G401 (cell line): ENCODE measurements around the gene ADSL. TPM values are rescaled to one million over a fixed set of nuclear protein-coding genes. Genes with fewer than 3 reads are reported as not detected.

Source experiments
- DNase-seq: peaks from one replicate; pipeline ENCODE4 v3.0.0-alpha.2; 2015; ENCODE audit warnings: low spot score
- in situ Hi-C: cut with HindIII; loops from 2 replicates; pipeline ENCODE4 v1.10.0; 2016; ENCODE audit warnings: low sequenced_read_pairs, mixed read lengths
- total RNA-seq: library from RNA; depleted of rRNA; stranded (reverse); fragments of >200 nt; shearing (Covaris generic); gene quantifications from 2 replicates; pipeline ENCODE4 v1.2.3, GENCODE V29; 2014

Gene ADSL
- total RNA-seq, 1 experiment from 2014 or later: 285 TPM

GRCh38 chr22:40325315-40325714 is 21.0 kb upstream of the ADSL start:
- in situ Hi-C loops: no loop called here
- DNase-seq: no peak

DNA sequence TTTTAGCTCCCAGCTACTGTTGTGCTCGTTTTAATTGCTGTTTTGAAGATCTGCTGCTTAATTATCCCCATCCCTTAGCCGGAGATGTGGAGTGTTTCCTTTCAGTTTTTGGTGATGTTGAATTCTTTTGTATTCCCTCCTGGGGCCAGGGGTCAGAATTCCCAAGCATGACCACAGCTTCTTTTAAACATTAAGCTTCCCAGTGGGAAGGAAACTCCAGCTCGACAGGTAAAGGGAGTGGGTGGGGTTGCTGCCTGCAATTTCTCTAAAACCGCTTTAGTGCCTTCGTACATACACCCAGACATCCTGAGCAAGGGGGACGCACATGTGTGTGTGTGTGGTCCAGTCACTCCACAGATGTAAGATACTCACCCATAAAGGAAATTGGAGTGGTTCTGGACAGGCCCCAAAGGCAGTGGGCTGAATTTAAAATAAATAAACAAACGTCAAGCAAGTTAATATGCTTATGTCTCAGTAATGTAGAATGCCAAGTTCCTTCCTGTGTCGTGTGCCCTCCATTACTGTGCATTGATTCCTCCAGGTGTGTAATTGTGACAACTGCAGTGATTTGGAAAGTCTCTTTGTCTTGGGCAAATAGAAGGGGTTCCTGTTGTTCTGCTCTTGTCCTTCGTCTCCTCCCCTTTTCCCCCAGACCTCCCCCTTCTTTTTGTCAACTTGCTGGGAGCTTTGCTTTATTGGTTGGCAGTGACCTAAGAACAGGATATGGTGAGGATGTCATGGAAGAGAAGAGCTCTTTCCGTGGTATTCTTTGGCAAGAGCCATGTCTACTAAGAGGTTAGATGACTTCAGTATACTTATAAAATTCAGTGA is 19.2 kb upstream of the ADSL start:
- no peak for DNase-seq
- in situ Hi-C loops: no loop called here

DNA sequence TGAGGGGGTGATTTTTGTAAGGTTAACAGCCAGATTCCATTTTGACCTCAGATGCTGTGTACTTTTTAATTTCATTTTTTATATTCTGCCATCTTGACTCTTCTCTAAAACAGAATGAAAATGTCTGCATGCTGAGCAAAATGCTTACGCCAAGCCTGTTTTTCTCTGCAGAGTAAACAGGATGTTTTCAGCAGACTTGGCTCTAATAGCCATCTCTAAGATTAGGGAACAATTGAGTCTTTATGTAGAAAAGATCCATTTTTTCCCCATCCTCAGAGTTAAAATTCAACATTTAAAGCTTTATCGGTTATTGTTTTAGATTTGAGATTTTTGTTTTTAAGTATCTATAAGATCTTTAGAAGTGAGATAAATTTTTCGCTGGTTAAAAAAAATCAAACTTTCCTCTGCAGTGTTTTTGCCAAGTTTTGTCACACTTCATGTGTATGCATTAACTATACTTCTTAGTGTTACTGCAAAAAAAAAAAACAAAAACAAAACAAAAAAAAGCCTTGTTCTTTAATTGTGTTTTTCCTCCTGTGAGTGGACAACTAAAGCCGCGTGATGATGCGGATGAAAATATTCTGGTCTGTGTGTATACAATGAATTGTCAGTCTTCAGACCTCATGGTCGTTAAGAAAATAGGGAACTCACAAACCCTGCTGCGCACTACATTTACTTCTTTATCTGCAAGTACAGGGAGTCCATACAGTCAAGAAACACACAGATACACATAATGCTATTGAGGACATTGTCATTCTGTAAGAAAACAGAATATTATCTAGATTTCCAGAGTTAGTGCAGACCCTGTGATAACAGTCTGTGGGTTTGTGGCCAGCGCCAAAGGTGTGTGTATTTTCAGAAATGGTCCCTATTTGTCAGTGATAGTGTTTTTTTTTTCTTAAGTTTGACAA is 17.5 kb upstream of the ADSL start:
- DNase-seq: no peak
- in situ Hi-C loops: no loop called here

GRCh38 chr22:40329466-40329865 is 16.8 kb upstream of the ADSL start:
- in situ Hi-C loops: no loop called here
- DNase-seq: no peak

DNA sequence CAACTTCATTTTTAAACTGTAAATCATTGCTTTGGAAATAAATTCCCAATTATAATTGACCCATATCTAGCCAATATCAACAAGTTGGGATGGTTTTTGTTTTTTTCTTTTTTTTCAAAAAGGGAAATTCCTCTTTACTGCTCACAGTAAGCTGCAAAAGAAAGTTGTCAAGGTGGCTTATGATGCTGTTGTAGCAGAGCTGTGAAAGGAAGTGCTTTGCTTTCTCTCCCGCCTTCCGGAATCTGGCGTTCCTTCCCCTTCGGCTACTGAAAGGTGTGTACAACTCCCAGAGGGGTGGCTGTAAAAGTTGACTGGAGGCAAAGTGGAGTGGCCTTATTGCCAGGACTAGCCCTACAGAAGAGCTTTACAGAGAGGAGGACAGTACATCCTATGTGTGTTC is 16.2 kb upstream of the ADSL start:
- in situ Hi-C loops: no loop called here
- no peak for DNase-seq

GRCh38 chr22:40330615-40331014 is 15.7 kb upstream of the ADSL start:
- in situ Hi-C loops: no loop called here
- DNase-seq: no peak

GRCh38 chr22:40331706-40332105 is 14.6 kb upstream of the ADSL start:
- in situ Hi-C loops: no loop called here
- DNase-seq: no peak

DNA sequence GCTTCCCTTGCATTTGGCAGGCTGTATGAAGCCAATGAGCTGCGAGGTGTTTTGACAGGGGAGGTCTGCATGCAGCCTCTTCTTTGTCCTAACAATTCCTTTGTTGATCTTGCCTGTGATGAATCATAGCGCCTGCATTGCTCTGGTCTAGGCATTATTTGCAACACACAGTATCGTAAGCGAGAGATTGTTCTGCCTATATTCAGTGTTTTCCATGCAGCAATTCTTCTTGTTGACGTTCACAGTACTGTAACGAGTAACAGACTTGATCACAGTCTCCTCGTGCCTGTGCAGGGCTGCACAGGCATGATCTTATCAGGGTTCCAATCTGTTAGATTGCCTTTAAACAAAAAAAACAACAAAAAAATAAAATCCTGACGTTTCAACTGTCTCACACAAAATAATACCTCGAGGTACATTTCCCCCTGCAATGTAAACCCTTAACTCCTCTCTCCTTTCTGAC is 13.9 kb upstream of the ADSL start:
- no peak for DNase-seq

DNA sequence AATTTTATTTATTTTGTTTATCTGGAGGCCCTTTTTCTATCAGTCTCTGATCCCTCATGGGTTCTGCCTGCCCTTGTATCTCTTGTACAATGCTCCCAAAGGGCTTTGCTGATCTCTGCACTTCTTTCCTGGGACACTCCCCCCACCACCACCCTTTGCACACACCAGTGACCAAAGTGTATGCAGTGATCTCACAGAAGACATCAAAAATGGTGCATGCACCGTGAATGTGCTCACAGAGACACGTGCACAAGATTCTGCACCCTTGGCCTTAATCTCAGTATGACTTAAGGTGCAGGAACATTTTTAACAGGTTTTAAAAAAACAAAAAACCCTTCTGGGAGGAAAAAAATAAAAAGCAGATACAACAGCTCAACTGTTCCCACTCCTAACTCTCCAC is 12.2 kb upstream of the ADSL start:
- DNase-seq: no peak
- in situ Hi-C loops: no loop called here

More for the DNA sequence above, 13.9 kb upstream of the ADSL start:
- in situ Hi-C loops: no loop called here

DNA sequence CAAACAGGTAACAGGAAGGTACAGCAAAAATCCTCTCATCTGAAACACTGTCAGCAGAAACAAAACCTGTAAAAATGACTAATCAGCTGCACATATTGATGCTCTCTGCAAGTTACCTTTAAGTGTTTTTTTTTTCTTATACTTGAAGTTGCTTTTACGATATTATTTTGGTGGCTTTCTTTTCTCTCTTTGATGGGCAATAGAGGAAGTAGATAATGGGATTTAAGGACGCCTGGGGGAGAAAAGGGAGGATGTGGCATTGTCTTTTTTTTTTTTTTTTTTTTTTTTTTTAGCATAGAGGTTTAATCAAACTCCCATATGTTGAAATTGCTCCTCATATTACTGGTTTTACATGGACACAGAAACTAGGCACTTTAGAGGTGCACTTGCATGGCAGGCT is 11.4 kb upstream of the ADSL start:
- in situ Hi-C loops: no loop called here

GRCh38 chr22:40335358-40335757 is 10.9 kb upstream of the ADSL start:
- in situ Hi-C loops: no loop called here

More for the DNA sequence above, 11.4 kb upstream of the ADSL start:
- DNase-seq: no peak

GRCh38 chr22:40340044-40340443 is 6.3 kb upstream of the ADSL start:
- DNase-seq: no peak
- in situ Hi-C loops: no loop called here

More at GRCh38 chr22:40335358-40335757, 10.9 kb upstream of the ADSL start:
- no peak for DNase-seq

- in situ Hi-C loops: no loop called here
- DNase-seq: no peak
Measured at GRCh38 chr22:40341604-40342003, 4.7 kb upstream of the ADSL start.

GRCh38 chr22:40342521-40342920 is 3.8 kb upstream of the ADSL start:
- no peak for DNase-seq
- in situ Hi-C loops: no loop called here

GRCh38 chr22:40345271-40345670 is 1.0 kb upstream of the ADSL start:
- in situ Hi-C loops: no loop called here
- no peak for DNase-seq

GRCh38 chr22:40345815-40346184 is 500 bp upstream of the ADSL start:
- no peak for DNase-seq
- in situ Hi-C loops: no loop called here

GRCh38 chr22:40347300-40347699 is 1.0 kb downstream of the ADSL start:
- no peak for DNase-seq
- in situ Hi-C loops: no loop called here

DNA sequence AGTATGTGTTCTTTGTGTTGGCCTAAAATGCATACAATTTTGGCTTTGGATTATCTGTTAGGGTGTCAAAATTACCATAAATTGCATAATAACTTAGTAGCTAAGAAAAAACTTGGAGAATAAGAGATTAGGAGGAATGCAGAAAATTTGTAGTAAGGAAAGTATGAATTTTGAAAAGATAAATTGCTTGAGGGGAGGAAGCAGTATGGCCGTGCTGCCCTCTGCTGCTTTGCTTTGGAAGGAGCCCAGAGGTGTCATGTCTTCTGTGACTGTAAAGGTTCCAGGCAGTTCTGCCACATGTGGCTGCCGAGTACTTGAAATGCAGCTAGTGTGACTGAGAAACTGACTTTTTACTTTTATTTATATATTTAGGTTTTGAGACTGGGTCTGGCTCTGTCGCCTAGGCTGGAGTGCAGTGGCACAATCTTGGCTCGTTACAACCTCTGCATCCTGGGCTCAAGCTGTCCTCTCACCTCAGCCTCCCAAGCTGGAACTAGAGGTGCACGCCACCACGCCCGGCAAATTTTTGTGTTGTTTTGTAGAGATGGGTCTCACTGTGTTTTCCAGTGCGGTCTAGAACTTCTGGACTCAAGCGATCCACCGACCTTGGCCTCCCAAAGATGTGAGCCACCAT is 1.8 kb downstream of the ADSL start:
- in situ Hi-C loops: no loop called here
- peak; percentile 64 for DNase-seq

- no peak for DNase-seq
- in situ Hi-C loops: no loop called here
Measured at GRCh38 chr22:40352763-40353162, 6.5 kb downstream of the ADSL start.

DNA sequence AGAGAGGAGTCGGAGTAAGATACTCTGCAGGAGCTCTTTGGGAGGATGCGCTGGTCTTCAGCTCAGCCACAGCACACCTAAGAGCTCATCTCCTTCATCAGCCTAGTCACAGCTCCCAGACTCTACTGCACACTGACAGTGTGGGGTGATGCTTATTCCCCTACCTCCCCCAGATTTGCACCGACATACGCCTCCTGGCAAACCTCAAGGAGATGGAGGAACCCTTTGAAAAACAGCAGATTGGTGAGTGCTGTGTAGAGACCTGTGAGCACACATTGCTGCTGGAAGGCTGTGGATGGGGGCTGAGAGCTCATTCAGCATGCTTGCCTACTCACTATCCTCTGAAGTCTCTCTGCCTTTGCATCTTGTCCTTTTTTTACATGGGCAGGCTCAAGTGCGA is 14.8 kb downstream of the ADSL start:
- in situ Hi-C loops: no loop called here
- DNase-seq: no peak
